Measurements from ENCODE around the gene CD47. TPM values are rescaled to one million over a fixed set of nuclear protein-coding genes. Genes with fewer than 3 reads are reported as not detected.

The CD47 gene
- total and polyA plus RNA-seq, 2 donors (not counting 1 experiment from before 2014, with no cell fraction given): 86.4 to 259 TPM

- intact Hi-C loops (cut with micrococcal nuclease): no loop called here
These were observed 77.4 kb downstream of the CD47 start for GRCh38 chr3:108013141-108014055.

More at GRCh38 chr3:108013141-108014055, 77.4 kb downstream of the CD47 start:
- Histone ChIP-seq H3K79me2 (ENCODE audit: control insufficient read depth, insufficient read depth, low read length) (no peaks in the 10 kb centered on the region), H3K27ac (ENCODE audit: low read length in 2 of 2) (no peak overlapping the region), H2AFZ (ENCODE audit: insufficient read depth, low read depth, low read length, poor library complexity, severe bottlenecking) (no peak overlapping the region), H4K20me1 (ENCODE audit: control insufficient read depth, insufficient read depth, low read length, poor library complexity, severe bottlenecking) (no peaks in the 10 kb centered on the region), H3K4me1 (ENCODE audit: control insufficient read depth in 2 of 2, insufficient read depth in 2 of 2, low read length in 2 of 2) (peaks cover 7 to 11% of the 10 kb centered on the region in 2 donors), H3K4me3 (ENCODE audit: control extremely low read depth in 1 of 5, extremely low read depth in 1 of 5, insufficient read depth in 1 of 5, low read depth in 2 of 5, low read length in 4 of 5) (no peak overlapping the region), H3K9ac (ENCODE audit: low read length) (no peak overlapping the region), H3K9me3 (ENCODE audit: control extremely low read depth in 1 of 3, control insufficient read depth in 2 of 3, insufficient read depth in 1 of 3, low read length in 2 of 3) (no peaks in the 10 kb centered on the region), H3K4me2 (replicated peaks; ENCODE audit: low read depth, low read length, poor library complexity, severe bottlenecking) (no peak overlapping the region), H3K36me3 (replicated peaks in 1 of 2; ENCODE audit: control extremely low read depth in 1 of 2, control insufficient read depth in 1 of 2, extremely low read depth in 1 of 2, insufficient read depth in 2 of 2, low read length in 1 of 2) (no peaks in the 10 kb centered on the region), H3K27me3 (replicated peaks in 1 of 4; ENCODE audit: control extremely low read depth in 1 of 4, control insufficient read depth in 3 of 4, insufficient read depth in 4 of 4, low read length in 3 of 4) (no peaks in the 10 kb centered on the region)
- H3K9me3 Mint-ChIP-seq (ENCODE audit: insufficient read depth): no peaks in the 10 kb centered on the region
- peaks cover 14% of the 10 kb centered on the region for H3K27me3 Mint-ChIP-seq
- no peak for TF ChIP-seq CTCF (IDR thresholded peaks at IDR 0.05)
- TF ChIP-seq EZH2 (IDR thresholded peaks at IDR 0.05; ENCODE audit: borderline replicate concordance, insufficient read depth, low read depth, low read length, poor library complexity, severe bottlenecking): no peak
- peaks cover 21% of the 10 kb centered on the region for H3K4me1 Mint-ChIP-seq
- POLR2A ChIA-PET: no interaction called here
- no peak overlapping the region for H3K27ac Mint-ChIP-seq
- DNase-seq (no peak), ATAC-seq (ENCODE audit: low read depth) (no peak)
- CTCF ChIA-PET: no interaction called here
- 94% methylated on average over 6 of the region's 8 CpGs for WGBS (ENCODE audit: insufficient coverage)
- no peak overlapping the region for H3K4me3 Mint-ChIP-seq
